NOMO-1 treated with dmso at 0.1 percent for 144 hours (cell line): ENCODE measurements around the gene DYNLT5.
"Not testable (repeated sequence)": the region's sequence is repeated elsewhere in the genome, so short reads cannot be mapped to it uniquely, and the experiment has no call there.

Source experiments
- DNase-seq: peaks from one replicate; lab custom pipeline; 2025; ENCODE audit not compliant: unreplicated experiment; lab: John Stamatoyannopoulos, UW

DYNLT5 gene

DNA sequence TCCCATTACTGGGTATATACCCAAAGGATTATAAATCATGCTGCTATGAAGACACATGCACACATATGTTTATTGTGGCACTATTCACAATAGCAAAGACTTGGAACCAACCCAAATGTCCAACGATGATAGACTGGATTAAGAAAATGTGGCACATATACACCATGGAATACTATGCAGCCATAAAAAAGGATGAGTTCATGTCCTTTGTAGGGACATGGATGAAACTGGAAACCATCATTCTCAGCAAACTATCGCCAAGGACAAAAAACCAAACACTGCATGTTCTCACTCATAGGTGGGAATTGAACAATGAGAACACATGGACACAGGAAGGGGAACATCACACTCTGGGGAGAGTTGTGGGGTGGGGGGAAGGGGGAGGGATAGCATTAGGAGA, 33.5 kb downstream of the DYNLT5 start:
- not testable (repeated sequence) for DNase-seq

DNA sequence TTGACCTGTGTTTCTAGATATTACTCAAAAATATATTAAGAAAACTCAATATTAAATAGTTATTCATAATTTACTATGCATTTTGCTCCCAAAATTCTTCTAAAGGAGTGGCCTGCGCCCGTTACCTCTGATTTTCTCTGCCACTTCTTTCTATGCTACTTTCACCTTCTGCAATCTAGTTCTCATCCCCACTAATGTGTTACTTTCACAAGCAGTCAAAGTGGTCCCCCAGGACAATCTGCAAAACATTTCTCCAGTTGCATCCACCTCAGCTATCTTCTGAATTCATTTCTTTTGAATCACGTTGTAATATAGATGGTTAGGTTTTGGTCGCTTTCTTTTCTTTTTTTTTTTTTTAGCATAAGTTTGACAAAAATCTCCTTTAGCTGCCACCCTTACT, 35.4 kb downstream of the DYNLT5 start:
- no peak for DNase-seq

DNA sequence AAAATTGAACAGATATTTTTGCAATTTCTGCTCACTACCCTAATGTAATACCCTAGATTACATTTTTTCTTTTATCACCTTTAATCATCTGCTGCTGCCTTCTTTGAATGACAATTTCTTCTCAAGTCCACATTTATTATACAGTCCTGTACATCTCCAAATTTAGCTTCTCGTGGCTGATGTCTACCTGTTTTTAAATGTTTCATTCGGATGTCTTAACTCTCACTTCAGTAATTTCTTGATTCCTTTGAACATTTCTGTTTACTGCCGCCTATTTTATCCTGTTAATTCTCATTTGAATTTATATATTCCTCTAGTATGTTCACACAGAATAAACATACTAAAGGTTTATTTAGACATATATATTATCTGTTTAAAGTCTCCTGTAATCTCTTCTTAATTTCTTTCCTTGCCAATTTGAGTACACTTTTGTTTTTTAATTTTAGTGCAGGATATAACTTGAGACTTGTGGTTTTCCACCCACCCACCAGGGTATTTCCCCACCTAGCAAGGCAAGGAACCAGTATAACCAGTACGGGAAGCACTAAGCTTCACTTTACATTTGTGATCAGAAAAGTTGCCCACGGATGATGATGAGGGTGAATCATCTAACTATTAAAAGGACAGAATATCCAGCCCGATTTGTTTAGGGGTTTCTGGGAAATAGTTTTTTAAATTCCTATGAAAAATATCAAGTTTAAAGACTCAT, 36.1 kb downstream of the DYNLT5 start:
- DNase-seq, result no peak

DNA sequence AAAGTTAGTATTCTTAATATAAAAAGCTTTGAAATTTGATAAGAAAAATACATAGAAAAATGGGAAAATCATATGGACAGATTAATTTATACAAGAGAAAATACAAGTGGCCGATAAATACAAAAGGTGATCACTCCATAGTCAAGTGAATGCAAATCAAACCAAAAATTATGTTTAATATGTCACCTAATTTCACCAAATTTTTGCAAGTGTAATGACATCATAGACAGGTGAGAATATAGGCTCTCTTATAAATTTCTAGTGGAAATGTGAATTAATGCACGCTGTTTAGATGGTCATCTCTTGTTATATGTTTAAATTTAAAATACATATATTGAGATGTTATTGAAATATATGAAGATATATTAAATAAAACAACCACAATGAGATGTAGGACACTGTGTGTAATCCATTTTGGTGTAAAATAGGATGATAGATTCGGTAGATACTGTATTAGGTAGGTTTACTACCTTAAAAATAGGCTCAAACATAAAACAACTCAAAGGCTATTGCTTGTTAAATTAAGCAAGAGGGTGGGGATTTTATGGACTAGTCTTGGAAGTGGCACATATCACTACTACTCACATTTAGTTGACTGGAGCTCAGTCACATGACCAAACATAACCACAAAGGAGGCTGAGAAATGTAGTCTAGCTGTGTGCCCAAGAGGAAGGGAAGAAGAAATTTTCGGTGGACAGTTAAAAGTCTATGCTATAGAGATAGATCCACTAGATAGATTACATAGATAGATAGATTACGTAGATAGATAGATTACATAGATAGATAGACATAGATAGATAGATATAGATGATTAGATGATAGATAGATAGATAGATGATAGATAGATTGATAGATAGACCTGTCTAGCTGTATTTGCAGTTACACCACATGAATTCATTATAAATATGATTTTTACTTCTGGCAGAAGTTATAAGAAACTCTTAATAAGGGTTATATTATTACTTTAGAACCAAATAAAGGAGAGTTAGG, 39.7 kb downstream of the DYNLT5 start:
- no peak for DNase-seq

DNA sequence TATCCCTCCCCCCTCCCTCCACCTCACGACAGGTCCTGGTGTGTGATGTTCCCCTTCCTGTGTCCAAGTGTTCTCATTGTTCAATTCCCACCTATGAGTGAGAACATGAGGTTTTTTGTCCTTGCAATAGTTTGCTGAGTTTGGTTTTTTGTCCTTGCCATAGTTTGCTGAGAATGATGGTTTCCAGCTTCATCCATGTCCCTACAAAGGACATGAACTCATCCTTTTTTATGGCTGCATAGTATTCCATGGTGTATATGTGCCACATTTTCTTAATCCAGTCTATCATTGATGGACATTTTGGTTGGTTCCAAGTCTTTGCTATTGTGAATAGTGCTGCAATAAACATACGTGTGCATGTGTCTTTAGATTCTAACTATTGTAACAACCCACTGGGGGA, 43.6 kb downstream of the DYNLT5 start:
- DNase-seq, result not testable (repeated sequence)

DNA sequence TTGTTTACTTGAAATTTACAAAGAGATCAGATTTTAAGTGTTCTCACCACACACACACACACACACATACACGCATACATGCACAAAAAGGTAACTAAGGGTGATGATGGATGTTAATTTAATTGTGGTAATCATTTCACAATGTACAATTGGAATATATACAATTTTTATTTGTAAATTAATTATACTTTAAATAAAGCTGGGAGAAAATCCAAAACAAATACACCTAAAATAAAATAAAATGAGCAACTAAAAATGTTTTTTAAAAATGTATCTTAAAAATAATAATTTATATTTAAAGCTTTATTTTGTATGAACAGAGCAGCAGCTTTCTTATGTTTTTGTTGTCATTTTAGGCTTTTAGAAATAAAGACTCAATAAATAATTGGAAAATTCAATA, 57.0 kb downstream of the DYNLT5 start:
- no peak for DNase-seq

DNA sequence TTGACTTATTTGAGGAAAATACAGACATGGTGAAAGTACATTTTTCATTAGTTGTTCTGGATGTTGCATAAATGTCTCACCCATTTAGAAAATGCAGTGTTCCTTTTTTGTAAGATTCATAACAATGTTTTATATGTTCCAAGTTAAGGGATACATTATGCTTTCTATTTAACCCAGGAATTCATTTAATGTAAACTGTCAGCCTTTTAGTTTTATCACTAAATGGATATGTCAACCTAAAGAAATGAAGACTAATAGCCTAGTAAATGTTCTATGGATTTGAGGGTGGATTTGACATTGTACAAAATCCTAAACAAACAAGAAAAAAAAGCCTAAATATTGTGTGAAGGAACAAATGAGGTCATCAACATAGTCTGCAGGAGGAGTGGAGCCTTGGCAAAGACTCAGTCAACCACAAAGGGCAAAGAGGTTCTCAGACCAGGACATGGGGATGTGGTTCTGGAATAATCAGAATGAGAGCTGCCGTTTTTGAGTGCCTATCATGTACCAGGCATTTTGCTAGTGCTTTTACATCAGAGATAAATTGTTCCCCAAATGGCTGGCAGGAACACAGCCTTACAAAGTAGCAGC, 57.6 kb downstream of the DYNLT5 start:
- no peak for DNase-seq

DNA sequence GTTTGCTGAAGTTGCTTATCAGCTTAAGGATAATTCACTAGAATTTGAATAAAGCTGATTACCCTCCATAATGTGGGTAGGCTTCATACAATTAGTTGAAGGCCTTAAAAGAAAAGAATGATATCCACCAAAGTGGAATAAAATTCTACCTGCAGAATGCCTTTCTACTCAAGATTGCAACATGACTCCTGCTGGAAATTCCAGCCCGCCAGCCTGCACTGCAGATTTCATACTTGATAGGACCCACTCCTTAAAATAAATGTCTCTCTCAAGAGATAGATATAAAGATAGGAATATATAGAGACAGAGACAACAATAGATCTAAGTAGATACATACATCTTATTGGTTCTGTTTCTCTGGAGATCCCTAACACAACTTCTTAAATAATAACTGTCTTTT, 72.5 kb downstream of the DYNLT5 start:
- DNase-seq, result no peak
